ENCODE measurements around the gene PTDSS2. TPM values are rescaled to one million over a fixed set of nuclear protein-coding genes. Genes with fewer than 3 reads are reported as not detected.

PTDSS2 gene
- total and polyA plus RNA-seq, 9 of the 15 experiments (the other 6 are each of a cell fraction or from before 2014, with no cell fraction given): 0.45 to 53.9 (median 17.2) TPM

GRCh38 chr11:474914-475506 is 24.9 kb downstream of the PTDSS2 start (continued):
- TF ChIP-seq NR4A1 (CRISPR knock-in tag; IDR thresholded peaks at IDR 0.05) (no peak), NR4A1 (tag; IDR thresholded peaks at IDR 0.05) (peak; percentile 73), CHAMP1 (IDR thresholded peaks at IDR 0.05) (no peak), ZNF3 (CRISPR knock-in tag; IDR thresholded peaks at IDR 0.05) (peak; percentile 61), ZNF124 (CRISPR knock-in tag; IDR thresholded peaks at IDR 0.05) (no peak), PHF20 (IDR thresholded peaks at IDR 0.05; ENCODE audit: partially characterized antibody) (no peak), MITF (IDR thresholded peaks at IDR 0.05) (no peak), CEBPG (CRISPR knock-in tag; IDR thresholded peaks at IDR 0.05) (no peak), CEBPG (tag; conservative IDR thresholded peaks at IDR 0.05 in 1 of 2, IDR thresholded peaks at IDR 0.05 in 1 of 2) (peak in 1 of 2 experiments; percentile 27; a peak in 1 of 4 replicates), SAFB (IDR thresholded peaks at IDR 0.05; ENCODE audit: borderline replicate concordance, low read depth, low read length) (no peak), SFPQ (IDR thresholded peaks at IDR 0.05; ENCODE audit: low read depth, low read length) (no peak), ZNF699 (CRISPR knock-in tag; IDR thresholded peaks at IDR 0.05; ENCODE audit: insufficient replicate concordance) (peak; percentile 85), PPARD (CRISPR knock-in tag; IDR thresholded peaks at IDR 0.05) (peak; percentile 89), SRF (CRISPR knock-in tag; IDR thresholded peaks at IDR 0.05) (peak in 1 of 2 experiments; percentile 22; a peak in 1 of 4 replicates), ZNF586 (CRISPR knock-in tag; conservative IDR thresholded peaks at IDR 0.05) (no peak), HMG20A (CRISPR knock-in tag; conservative IDR thresholded peaks at IDR 0.05) (no peak)
